A549 (cell line): ENCODE data around the gene SARS1. TPM values are rescaled to one million over a fixed set of nuclear protein-coding genes. Genes with fewer than 3 reads are reported as not detected.

Experiments used
- ATAC-seq, 2 experiments: fragments of 200-7000 bp in 1 of 2; fragments of >200 bp in 1 of 2; cut with Nextera tagmentation in 1 of 2; cut with Tn5 transposase in 1 of 2; 3 replicates each; pipeline versions ENCODE4 v1.8.0 to v1.9.1; 2018 to 2020; ENCODE audit warnings: mild to moderate bottlenecking in 1 of 2, moderate library complexity in 1 of 2
- CTCF ChIA-PET: fragments of 300-600 bp; sonication (Branson Sonifier 250); formaldehyde crosslinking; extraction: SDS; loops from one replicate; lab custom pipeline; 2021; ENCODE audit warnings: antibody characterized with exemption, inconsistent platforms; lab: Yijun Ruan, JAX
- POLR2A ChIA-PET: fragments of 350-600 bp; formaldehyde crosslinking; extraction: SDS; loops from one replicate; lab custom pipeline; 2021; ENCODE audit warnings: antibody characterized with exemption, inconsistent platforms; lab: Yijun Ruan, JAX
- DNase-seq, 2 experiments: peaks; one replicate each; pipeline versions ENCODE4 v3.0.0 to v3.0.0-alpha.2; 2011 to 2016; ENCODE audit warnings: low read depth in 1 of 2, low spot score in 1 of 2
- FAIRE-seq: peaks from 2 replicates; lab custom pipeline; 2011; peaks lifted over from hg19 to GRCh38; lab: Jason Lieb, UNC
- H3K27ac ChIP-seq, 2 experiments: fragments of >200 bp; sonication (Bioruptor Twin); formaldehyde crosslinking; 3 replicates each; pipeline ENCODE4 v1.5.1; 2016 to 2017
- H3K4me1 ChIP-seq: fragments of >200 bp; sonication (Bioruptor Twin); formaldehyde crosslinking; 3 replicates; pipeline ENCODE4 v1.6.1; 2016
- H3K4me2 ChIP-seq: fragments of >200 bp; sonication (Bioruptor Twin); formaldehyde crosslinking; 3 replicates; pipeline ENCODE4 v1.6.1; 2016
- H3K4me3 ChIP-seq: fragments of >200 bp; sonication (Bioruptor Twin); formaldehyde crosslinking; 3 replicates; pipeline ENCODE4 v1.5.1; 2016
- H3K9me3 ChIP-seq: fragments of >200 bp; sonication (Bioruptor Twin); formaldehyde crosslinking; 3 replicates; pipeline ENCODE4 v1.6.1; 2016
- ATOH8 ChIP-seq: fragments of 250-450 bp; sonication (Bioruptor Pico); IDR thresholded peaks from 2 replicates; pipeline ENCODE4 v1.5.0; 2020; ENCODE audit warnings: low read depth, mild to moderate bottlenecking, moderate library complexity
- BHLHE40 ChIP-seq: IDR thresholded peaks from 2 replicates; pipeline ENCODE4 v1.6.1; 2012; ENCODE audit warnings: low read depth, low read length, inconsistent platforms
- CBX8 ChIP-seq: fragments of 200-600 bp; sonication (generic); IDR thresholded peaks from 2 replicates; pipeline ENCODE4 v1.6.1; 2016
- CEBPB ChIP-seq, 2 experiments: fragments of >200 bp in 1 of 2; sonication (Bioruptor Twin) in 1 of 2; formaldehyde crosslinking in 1 of 2; IDR thresholded peaks; 2 replicates each; pipeline ENCODE4 v1.6.1; 2012 to 2016
- CHD2 ChIP-seq: fragments of 150-350 bp; IDR thresholded peaks from 2 replicates; pipeline ENCODE4 v1.6.1; 2014; ENCODE audit warnings: low read length; ENCODE audit not compliant: partially characterized antibody
- EHF ChIP-seq: fragments of 250-450 bp; sonication (Bioruptor Pico); IDR thresholded peaks from 2 replicates; pipeline ENCODE4 v1.5.0; 2020; ENCODE audit warnings: mild to moderate bottlenecking
- EHMT2 ChIP-seq: fragments of 200-600 bp; sonication (generic); IDR thresholded peaks from 2 replicates; pipeline ENCODE4 v1.6.1; 2016; ENCODE audit warnings: antibody characterized with exemption, low read depth, mild to moderate bottlenecking, moderate library complexity
- GATA3 ChIP-seq: IDR thresholded peaks from 2 replicates; pipeline ENCODE4 v1.6.1; 2012; ENCODE audit warnings: borderline replicate concordance
- HDAC2 ChIP-seq: fragments of 200-600 bp; sonication (generic); IDR thresholded peaks from 2 replicates; pipeline ENCODE4 v1.6.1; 2016
- HES2 ChIP-seq: fragments of >200 bp; sonication (Bioruptor Twin); formaldehyde crosslinking; IDR thresholded peaks from 2 replicates; pipeline ENCODE4 v1.6.1; 2016
- HEYL ChIP-seq: fragments of 250-450 bp; sonication (Bioruptor Pico); IDR thresholded peaks from 2 replicates; pipeline ENCODE4 v1.8.0; 2021; ENCODE audit warnings: mild to moderate bottlenecking, moderate library complexity
- HOXB13 ChIP-seq: fragments of 250-450 bp; sonication (Bioruptor Pico); IDR thresholded peaks from 2 replicates; pipeline ENCODE4 v1.5.0; 2020; ENCODE audit warnings: low read depth, mild to moderate bottlenecking, moderate library complexity
- KDM5A ChIP-seq: fragments of 200-600 bp; sonication (generic); IDR thresholded peaks from 2 replicates; pipeline ENCODE4 v1.6.1; 2016; ENCODE audit warnings: antibody characterized with exemption, mild to moderate bottlenecking
- MAZ ChIP-seq: fragments of 150-350 bp; IDR thresholded peaks from 2 replicates; pipeline ENCODE4 v1.6.1; 2014; ENCODE audit warnings: antibody characterized with exemption, low read depth, low read length, borderline replicate concordance
- MYC ChIP-seq: IDR thresholded peaks from 2 replicates; pipeline ENCODE4 v1.6.1; 2012; ENCODE audit warnings: mild to moderate bottlenecking, inconsistent platforms, low read length, improper control_type of control experiment, borderline replicate concordance
- PHF8 ChIP-seq: fragments of 200-600 bp; sonication (generic); IDR thresholded peaks from 2 replicates; pipeline ENCODE4 v1.6.1; 2016; ENCODE audit warnings: low read depth, mild to moderate bottlenecking, antibody characterized with exemption, moderate library complexity, borderline replicate concordance
- POLR2A ChIP-seq: IDR thresholded peaks from 2 replicates; pipeline ENCODE4 v1.6.1; 2012; ENCODE audit warnings: mild to moderate bottlenecking, low read length
- POLR2AphosphoS2 ChIP-seq: conservative IDR thresholded peaks from 2 replicates; pipeline ENCODE4 v1.6.1; 2012; ENCODE audit warnings: low read length, improper control_type of control experiment, inconsistent platforms
- RARB ChIP-seq: fragments of 250-450 bp; sonication (Bioruptor Pico); IDR thresholded peaks from 2 replicates; pipeline ENCODE4 v1.8.0; 2021; ENCODE audit warnings: mild to moderate bottlenecking, moderate library complexity
- RCOR1 ChIP-seq: fragments of 150-350 bp; IDR thresholded peaks from 2 replicates; pipeline ENCODE4 v1.6.1; 2014; ENCODE audit warnings: antibody characterized with exemption, low read length, low read depth
- SREBF2 ChIP-seq: fragments of 450-650 bp; IDR thresholded peaks from 2 replicates; pipeline ENCODE4 v1.6.1; 2014; ENCODE audit warnings: mild to moderate bottlenecking, moderate library complexity
- ZFP36 ChIP-seq: fragments of 450-650 bp; IDR thresholded peaks from 2 replicates; pipeline ENCODE4 v1.6.1; 2014; ENCODE audit warnings: borderline replicate concordance; ENCODE audit not compliant: partially characterized antibody
- ZSCAN20 ChIP-seq: fragments of 250-450 bp; sonication (Bioruptor Pico); IDR thresholded peaks from 2 replicates; pipeline ENCODE4 v1.8.0; 2022; ENCODE audit warnings: mild to moderate bottlenecking, moderate library complexity
- WGBS: methylation state at CpG from one replicate; pipeline ENCODE4 v1.1.6; 2017; ENCODE audit errors: missing lambda C conversion rate; 5-methylcytosine and 5-hydroxymethylcytosine counted together
- polyA plus RNA-seq, 4 experiments: library from polyadenylated mRNA; depleted of rRNA in 3 of 4; stranded (reverse); fragments of >200 nt; fragmentation: RNase III in 1 of 4; extraction: RNeasy Plus Mini Kit Qiagen cat#74134 plus additional on column Dnase treatment in 1 of 4; gene quantifications; 2 replicates in 3 of 4; 3 replicates in 1 of 4; pipeline ENCODE4 v1.2.3, GENCODE V29; 2011 to 2017
- TF ChIP-seq, protein P1 (sequence below): fragments of 250-450 bp; sonication (Bioruptor Pico); IDR thresholded peaks from 2 replicates; pipeline ENCODE4 v1.5.0; 2021; ENCODE audit warnings: mild to moderate bottlenecking, moderate library complexity, borderline replicate concordance
- TF ChIP-seq, protein P2 (sequence below): fragments of 450-650 bp; IDR thresholded peaks from 2 replicates; pipeline ENCODE4 v1.6.1; 2014; ENCODE audit warnings: antibody characterized with exemption

Gene SARS1
- polyA plus RNA-seq, 2 of the 4 experiments (the other 2 are of a cell fraction): 103 to 152 TPM

DNA sequence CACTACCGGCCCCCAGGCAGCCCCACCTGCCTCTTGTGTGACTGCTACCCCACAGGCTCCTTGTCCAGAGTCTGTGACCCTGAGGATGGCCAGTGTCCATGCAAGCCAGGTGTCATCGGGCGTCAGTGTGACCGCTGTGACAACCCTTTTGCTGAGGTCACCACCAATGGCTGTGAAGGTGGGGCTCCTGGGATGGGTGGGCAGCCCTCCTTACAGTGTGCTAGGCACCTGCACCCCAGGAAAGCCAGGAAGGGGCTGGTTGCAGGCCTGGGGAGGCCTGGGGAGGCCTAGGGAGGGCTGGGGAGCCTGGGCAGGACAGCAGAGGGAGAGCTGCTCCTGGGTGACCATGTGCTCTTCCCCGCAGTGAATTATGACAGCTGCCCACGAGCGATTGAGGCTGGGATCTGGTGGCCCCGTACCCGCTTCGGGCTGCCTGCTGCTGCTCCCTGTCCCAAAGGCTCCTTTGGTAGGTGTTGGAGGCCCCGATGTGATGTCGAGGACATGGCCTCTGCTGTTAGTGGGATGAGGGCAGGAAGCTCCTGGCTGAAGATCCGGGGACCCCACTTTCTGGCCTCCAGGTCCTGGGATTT lies 52.1 kb downstream of the SARS1 start:
- CTCF ChIA-PET: interaction anchor here (0.8 to 4.1 kb wide), 4 partner anchors 10 to 133 kb away, joined by 3 to 69 read pairs (median 16); partner anchors contain the start of gene SORT1
- TF ChIP-seq, protein P1, sequence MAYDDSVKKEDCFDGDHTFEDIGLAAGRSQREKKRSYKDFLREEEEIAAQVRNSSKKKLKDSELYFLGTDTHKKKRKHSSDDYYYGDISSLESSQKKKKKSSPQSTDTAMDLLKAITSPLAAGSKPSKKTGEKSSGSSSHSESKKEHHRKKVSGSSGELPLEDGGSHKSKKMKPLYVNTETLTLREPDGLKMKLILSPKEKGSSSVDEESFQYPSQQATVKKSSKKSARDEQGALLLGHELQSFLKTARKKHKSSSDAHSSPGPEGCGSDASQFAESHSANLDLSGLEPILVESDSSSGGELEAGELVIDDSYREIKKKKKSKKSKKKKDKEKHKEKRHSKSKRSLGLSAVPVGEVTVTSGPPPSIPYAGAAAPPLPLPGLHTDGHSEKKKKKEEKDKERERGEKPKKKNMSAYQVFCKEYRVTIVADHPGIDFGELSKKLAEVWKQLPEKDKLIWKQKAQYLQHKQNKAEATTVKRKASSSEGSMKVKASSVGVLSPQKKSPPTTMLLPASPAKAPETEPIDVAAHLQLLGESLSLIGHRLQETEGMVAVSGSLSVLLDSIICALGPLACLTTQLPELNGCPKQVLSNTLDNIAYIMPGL (CRISPR knock-in tag): no peak
- TF ChIP-seq PHF8 (no peak), HEYL (CRISPR knock-in tag) (no peak), HDAC2 (no peak), KDM5A (no peak), CEBPB (IDR thresholded peaks at IDR 0.05) (no peak), POLR2A (no peak), HES2 (no peak), MYC (no peak), ZSCAN20 (CRISPR knock-in tag) (no peak), BHLHE40 (no peak), EHF (CRISPR knock-in tag) (no peak), CHD2 (no peak), POLR2AphosphoS2 (no peak), EHMT2 (no peak), HOXB13 (CRISPR knock-in tag) (no peak), RCOR1 (no peak)
- TF ChIP-seq, protein P2, sequence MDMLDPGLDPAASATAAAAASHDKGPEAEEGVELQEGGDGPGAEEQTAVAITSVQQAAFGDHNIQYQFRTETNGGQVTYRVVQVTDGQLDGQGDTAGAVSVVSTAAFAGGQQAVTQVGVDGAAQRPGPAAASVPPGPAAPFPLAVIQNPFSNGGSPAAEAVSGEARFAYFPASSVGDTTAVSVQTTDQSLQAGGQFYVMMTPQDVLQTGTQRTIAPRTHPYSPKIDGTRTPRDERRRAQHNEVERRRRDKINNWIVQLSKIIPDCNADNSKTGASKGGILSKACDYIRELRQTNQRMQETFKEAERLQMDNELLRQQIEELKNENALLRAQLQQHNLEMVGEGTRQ: no peak
- no peaks in the 10 kb centered on the region for H3K9me3 ChIP-seq
- no peak overlapping the region for H3K4me3 ChIP-seq
- no peak overlapping the region for H3K27ac ChIP-seq
- no peaks in the 10 kb centered on the region; the same call in 2 of the 3 replicates for H3K4me1 ChIP-seq
- DNase-seq (no peak), ATAC-seq (no peak), FAIRE-seq (no peak)
- POLR2A ChIA-PET: no interaction called here
- 96% methylated on average over 9 of the region's 13 CpGs for WGBS
- no peak overlapping the region for H3K4me2 ChIP-seq

GRCh38 chr1:109266965-109267364 lies 53.2 kb downstream of the SARS1 start:
- ATAC-seq (no peak), FAIRE-seq (no peak), DNase-seq (no peak)
- 86% methylated on average over 11 of the region's 11 CpGs for WGBS
- Histone ChIP-seq H3K4me2 (no peak overlapping the region), H3K27ac (no peak overlapping the region), H3K4me1 (no peaks in the 10 kb centered on the region; the same call in 2 of the 3 replicates), H3K4me3 (no peak overlapping the region), H3K9me3 (no peaks in the 10 kb centered on the region)
- ChIA-PET POLR2A (no interaction called here), CTCF (interaction anchor here (1.2 to 2.1 kb wide), 2 partner anchors 10 to 132 kb away, joined by 3 to 8 read pairs; no protein-coding TSS in a partner anchor)
- TF ChIP-seq EHF (CRISPR knock-in tag) (no peak), GATA3 (no peak), MAZ (no peak), SREBF2 (no peak), ATOH8 (CRISPR knock-in tag) (no peak), KDM5A (no peak), ZFP36 (no peak), CBX8 (no peak), CHD2 (no peak), POLR2AphosphoS2 (no peak), RARB (CRISPR knock-in tag) (no peak)
